RCC 7860 (cell line): ENCODE data around the gene BTBD6.

ENCODE experiments used
- DNase-seq: peaks from one replicate; pipeline ENCODE4 v3.0.0-alpha.2; 2015; ENCODE audit warnings: low spot score
- FAIRE-seq: peaks from 2 replicates; lab custom pipeline; 2012; peaks lifted over from hg19 to GRCh38; lab: Jason Lieb, UNC

The BTBD6 gene

DNA sequence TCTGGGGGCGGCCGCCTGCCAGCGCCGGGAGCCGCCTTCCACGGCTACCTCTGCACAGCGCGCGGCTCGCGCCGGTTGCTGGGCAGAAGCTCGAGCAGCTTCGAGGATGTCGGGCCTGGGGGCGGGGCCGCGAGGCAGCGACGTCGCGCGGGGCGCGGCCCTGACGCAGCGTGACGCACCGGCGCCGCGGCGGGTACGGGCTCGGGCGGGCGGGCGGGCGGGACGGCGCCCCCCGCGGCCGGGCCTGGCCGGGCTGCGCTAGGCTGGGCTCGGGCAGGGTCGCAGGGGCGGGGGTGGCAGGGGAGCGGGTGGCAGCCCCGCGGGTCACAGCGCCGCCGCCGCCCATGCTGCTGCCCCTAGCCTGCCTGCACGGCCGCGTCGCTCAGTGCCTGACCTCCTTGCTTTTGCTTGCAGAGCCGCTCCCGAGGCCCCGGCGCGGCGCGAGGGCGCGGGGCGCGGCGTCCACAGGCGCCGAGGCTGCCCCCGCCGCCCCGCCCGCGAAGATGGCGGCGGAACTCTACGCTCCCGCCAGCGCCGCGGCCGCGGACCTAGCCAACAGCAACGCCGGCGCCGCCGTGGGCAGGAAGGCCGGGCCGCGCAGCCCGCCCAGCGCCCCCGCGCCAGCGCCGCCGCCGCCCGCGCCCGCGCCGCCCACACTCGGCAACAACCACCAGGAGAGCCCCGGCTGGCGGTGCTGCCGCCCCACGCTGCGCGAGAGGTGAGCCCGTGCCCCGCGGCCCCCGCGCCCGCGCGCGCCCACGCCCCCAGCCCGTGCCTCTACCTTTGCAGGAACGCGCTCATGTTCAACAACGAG lies at the start of gene BTBD6:
Gene BTBD6 (plus strand): TSS at position 166 of the 814 bp plus-strand sequence. CDS start 179 bp downstream, at position 345.
- FAIRE-seq = no peak

DNA sequence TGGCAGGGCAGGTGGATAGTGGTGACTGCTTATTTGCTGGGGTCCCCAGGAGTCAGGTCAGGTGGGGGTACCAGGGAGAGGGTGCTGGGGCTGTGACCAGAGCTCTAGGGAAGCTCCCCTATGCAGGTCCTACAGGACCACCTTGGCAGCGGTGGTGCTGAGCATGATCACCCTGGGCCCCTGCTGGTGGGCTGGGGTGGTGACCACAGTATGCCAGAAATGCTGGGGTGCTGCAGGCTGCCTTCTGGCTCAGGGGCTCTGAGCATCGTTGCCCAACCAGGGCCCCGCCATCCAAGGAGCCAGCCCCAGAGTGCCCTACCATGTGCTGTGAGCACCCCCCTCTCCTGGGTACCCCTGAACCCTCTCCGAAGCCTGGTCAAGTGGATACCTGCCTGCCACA lies 49.7 kb upstream of the BTBD6 start:
- no peak for DNase-seq
- FAIRE-seq = no peak

More for the DNA sequence above, at the start of gene BTBD6:
- DNase-seq = peak; percentile 28

DNA sequence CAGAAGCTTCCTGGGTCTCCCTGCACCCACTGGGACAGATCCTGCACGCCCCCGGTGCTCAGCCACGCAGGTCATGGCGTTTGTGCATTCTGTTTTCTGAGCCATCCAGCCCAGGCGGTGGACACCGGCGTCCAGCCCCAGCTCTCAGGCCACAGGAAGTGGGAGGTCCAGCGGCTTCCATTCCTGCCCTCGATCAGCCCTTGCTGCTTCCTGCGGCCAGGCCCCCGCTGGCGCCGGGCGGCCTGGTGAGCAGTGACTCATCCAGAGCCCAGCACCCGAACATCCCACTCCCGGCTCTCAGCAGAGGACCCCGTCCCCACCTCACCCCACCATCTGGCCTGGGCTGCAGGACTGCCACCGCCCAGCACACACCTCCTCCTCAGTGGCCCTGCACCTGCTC lies 49.2 kb upstream of the BTBD6 start:
- peak; percentile 5 for DNase-seq
- FAIRE-seq = no peak

DNA sequence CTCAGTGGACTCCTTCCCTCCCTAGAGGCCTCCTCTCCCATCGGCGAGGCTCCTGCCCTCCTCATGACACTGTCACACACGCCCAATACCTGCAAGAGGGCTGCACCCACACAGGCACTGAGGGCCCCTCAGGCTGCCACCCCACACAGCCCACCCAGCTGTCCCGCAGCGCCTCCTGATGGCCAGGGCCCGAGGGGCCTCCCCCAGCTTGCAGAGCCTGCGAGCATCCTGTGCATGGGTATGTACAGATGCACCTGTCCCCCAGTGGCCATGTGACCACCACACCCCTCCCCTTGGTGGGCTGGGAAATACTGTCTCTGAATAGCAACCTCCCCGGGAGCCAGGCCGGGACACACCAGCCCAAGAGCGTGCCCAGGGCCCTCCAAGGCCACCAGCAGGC lies 48.3 kb upstream of the BTBD6 start:
- FAIRE-seq = no peak
- DNase-seq = no peak

DNA sequence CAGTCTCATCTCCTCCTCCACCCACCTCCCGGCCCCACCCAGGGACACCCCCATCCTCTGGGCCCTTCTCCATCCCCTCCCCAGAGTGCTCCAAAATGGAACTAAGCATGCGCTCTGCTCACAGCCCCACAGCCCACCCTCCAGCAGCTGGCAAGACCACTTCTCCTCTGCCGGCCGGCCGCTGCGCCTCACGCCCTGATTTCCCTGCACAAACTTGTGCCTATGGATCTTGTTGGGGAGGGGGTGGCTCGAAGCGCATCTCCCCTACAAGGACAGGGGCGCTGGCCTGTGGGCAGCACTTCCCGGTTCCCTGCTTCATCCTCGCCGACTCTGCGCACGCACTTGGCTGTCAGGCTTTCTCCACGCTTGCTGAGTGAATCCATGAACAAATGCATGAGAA lies 47.7 kb upstream of the BTBD6 start:
- FAIRE-seq (no peak), DNase-seq (no peak)

DNA sequence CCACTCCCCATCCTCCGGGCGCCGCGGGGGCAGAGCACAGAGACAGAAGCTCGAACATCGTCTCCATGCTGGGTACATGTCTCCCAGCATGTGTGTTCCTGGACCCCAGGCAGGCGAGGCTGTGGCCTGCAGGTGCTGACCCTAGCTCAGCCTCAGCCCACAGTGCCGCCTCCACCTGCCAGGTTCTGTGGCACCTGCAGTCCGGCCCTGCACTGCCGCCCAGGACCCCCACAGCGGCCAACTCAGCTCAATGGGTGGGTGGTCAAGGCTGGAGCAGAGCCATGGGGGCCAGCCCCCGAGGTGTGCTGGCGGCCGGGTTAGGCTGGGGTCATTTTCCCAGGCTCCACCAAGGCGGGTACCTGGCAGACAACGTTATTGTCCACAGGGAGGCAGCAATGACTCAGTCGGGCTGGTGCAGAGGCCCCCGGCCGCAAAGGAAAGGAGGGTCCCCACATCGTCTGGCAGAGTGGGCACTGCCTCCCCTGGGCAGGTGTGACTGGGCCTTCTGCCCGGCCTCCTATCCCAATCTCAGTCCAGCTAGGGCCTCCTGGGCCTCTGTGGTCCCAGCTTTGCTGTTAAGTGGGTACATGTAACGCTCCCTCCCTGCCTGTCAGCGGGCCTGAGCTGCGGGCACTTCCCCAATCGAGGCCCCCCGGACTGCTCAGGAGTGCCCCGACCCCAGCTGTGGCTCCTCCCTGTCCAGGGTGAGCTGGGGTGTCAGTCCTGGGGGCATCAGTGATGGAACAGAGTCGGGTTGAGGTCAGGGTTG lies 47.0 kb upstream of the BTBD6 start:
- no peak for FAIRE-seq
- no peak for DNase-seq

DNA sequence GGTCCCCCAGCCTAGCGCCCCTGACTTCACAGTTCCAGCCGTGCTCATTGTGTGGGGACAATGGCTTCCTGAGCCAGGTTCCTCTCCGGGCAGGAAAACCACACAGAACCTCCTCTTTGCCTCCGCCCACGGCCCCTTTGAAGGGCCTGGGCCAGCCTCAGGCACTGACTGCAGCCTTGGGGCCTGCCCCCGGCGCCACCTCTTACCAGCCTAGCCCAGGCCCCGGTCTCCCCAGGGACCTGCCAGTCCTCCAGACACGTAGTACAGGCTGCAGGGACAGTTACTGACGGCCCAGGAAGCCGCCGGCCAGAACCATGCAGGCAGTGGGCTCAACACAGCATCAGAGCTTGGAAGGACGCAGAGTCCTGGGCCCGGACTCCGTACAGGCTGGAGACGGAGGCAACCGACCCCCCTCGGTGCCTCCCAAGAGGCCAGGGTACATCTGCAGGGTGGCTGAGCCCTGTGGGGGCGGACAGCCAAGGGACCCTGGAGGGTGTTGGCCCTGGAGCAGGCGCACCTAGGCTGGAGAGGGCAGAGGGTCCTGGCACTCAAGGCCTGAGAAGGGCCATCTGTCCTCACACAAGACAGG lies 46.3 kb upstream of the BTBD6 start:
- no peak for DNase-seq
- FAIRE-seq = no peak

DNA sequence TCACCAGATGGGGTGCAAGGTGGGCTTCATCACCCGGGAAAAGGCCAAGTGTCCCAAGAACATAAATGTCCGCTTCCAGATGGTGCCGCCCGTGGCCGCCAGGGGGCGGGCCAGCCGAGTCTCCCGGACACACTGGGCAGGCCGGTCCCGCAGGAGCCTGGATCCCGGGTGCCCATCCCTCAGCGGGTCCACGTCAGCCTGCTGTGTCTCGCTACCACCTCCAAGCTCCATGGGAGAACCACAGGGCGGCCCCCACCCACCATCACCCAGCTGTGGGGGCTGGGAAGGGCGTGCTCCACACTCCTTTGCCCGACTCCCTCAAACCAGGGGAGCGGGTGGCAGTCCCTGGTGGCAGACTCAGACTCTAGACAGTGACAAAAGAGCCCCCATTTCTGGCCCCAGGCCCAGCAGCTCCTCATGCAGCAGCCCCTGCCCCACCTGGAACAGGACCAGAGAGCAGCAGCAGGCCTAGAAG lies 45.2 kb upstream of the BTBD6 start:
- DNase-seq (peak; percentile 11), FAIRE-seq (no peak)

DNA sequence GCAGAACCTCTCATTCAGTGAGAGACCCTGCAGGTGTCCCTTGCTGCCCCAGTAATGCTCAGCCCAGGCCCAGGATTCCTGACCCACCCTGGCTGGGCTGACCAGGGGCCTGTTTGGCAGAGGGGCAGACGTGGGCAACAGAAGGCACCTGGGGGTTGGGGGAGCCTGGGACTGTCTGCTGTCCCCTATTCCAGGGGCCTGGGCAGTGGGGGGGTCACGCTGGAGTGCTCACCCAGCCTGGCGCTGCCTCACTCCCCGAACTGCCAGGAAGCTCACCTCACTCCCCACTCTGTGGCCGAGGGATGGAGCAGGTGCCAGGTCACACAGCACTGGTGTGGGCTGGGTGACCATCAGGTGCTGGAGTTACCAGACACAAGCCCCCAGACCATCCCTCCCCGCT lies 44.6 kb upstream of the BTBD6 start:
- DNase-seq = no peak
- no peak for FAIRE-seq

DNA sequence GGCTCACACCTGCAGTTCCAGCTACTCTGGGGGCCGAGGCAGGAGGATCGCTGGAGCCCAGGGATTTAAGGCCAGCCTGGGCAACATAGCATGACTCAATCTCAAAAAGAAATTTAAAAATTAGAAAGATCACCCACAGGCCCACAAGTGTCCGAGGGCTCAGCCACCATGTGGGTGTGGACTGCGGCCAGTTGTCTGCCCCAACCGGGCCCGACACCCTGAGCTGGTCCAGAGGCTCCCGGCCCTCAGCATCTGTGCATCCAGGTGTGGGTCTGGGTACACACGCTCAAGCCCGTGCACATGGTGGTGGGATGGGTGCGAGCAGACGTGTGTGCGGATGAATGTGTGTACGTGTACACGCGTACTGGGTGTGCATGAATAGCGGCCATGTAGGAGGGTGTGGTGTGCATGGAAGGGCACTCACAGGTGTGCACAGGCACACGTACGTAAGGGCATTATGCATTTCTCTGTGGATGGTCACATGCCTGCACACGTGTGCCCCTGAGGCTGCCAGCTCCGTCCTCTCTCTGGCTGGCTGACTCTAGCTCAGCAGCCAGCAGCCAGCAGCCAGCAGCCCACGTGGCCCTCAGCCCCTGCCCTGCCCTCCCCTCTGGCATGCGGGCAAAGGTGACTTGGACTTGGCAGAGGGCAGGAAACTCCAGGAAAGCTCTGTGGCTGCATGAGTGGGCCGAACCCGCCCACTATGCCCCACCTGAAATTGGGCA lies 44.0 kb upstream of the BTBD6 start:
- peak; percentile 57 for DNase-seq
- FAIRE-seq = no peak

DNA sequence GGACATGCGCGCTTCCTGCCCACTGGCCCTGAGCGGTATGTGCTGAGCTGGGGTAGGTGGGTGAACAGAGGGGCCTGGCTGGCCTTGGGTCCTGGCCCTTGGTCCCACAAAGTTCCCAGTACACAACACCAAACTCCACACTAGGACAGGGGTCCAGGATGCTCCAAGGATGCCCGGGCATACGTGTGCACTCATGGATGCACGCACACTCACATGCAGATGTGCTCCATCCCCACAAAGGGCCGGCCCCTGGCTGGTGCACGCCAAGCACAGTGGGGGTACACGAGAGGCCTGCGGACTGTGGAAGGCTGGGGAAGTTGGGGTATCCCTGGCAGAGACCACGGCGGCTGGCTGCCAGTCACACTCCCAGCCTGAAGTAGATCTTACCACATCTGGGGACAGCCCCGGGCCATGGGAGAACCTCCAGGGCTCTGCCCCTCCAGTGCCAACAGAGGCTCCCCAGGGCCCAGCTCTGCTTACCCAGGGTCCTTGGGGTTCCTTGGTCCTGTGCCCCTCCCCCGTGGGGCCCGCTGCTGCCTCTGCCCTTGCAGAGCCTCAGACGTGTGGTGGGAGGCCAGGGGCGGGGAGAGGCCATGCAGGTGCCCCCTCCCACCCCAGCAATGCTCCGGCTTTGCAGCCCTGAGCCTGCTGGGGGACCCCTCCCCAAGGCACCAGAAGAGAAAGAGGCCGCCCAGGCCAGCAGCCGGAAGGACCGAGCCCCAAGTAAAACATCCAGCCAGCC lies 43.2 kb upstream of the BTBD6 start:
- FAIRE-seq = no peak
- no peak for DNase-seq

DNA sequence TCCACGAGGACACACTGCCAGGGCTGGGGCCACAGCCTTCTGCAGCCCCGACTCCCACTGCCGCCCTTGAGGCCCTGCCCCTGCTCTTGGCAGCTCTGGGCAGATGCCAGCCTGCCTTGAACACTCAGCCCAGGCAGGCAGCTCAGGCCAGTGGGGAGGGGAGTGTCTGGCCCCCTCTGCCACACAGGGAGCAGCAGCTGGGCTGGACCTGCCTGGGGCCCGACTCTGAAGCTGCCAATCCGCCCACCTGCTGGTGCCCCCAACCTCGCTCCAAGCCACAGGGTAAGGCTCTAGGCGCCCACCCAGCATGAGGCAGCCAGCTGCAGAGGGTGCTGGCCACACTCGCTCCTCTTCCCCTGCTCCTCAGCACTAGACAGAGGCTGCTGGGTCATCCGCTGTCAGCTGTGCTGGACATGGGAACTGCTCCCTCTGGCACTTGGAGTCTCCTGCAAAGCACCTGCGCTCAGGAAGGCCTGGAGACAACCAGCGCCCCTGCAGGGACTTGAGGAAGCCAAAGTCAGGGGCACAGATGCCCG lies 42.6 kb upstream of the BTBD6 start:
- FAIRE-seq (no peak), DNase-seq (no peak)

DNA sequence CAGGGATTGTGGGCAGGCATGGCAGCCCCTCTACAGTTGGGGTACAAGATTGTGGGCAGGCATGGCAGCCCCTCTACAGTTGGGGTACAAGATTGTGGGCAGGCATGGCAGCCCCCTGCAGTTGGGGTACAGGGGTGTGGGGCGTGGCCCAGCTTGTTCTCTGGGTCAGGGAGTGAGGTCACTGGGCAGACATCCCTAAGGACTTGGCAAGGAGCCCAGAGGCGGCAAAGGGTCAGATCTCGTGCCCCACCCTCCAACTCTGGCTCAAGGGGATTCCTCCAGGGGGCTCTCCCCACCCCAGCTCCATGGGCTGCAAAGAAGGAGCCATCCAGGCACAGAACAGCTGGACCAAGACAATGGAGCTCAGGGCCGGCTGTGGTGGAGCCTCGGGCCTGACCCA lies 41.5 kb upstream of the BTBD6 start:
- no peak for FAIRE-seq
- DNase-seq = no peak

DNA sequence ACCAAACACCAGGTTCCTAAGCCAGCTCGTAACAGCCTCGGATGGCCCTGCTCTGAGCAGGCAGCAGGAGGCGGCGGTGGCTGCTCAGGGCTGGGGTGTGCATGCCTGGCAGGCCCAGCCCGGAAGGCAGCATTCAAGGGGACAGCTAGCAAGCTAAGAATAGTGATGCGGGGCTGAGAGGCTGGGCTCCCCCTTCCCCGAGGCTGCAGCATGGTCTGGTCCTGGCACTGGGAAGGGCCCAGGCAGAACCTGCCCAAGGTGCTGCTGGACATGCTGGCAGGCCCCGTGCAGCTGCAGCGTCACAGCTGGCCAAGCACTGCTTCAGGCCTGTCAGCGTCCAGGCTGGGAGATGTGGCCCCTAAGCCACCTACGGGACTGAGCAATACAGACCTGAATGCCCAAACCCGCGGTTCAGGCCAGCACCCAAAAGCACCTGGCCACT lies 40.9 kb upstream of the BTBD6 start:
- no peak for DNase-seq
- FAIRE-seq = no peak

DNA sequence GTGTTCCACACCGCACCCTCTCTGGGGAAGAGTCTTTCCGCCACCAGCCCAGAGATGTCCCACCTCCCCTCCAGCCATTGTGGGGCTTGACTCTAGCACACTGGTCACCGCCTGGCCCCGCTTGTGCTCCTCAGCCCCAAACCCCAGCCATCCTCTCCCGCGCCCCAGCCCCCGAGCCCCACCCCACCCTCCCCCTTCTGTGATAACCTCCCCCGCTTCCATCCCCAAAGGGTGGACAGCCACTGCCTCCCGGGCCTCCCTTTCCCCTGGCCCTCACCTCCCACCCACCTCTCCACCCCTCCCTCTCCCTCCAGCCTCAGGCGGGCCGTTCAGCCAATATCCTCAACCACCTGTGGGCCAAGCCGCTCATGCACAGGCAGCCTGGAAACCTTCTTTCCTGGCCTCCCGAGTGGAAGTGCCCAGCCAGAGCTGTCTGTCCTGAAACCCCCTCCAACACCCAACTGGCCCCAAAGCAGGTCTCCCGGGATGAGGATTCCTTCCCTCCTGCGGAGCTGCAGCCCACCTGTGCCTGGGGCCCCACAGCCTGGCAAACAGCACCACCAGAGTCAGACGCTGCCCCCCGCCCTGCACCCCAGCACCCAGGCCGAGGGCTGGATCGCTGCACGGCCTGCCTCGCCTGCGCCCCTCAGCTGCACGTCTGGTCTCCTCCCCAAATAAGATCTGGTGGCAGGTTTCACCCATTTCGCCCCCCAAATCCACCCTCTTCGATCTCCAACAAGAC lies 40.2 kb upstream of the BTBD6 start:
- no peak for FAIRE-seq
- no peak for DNase-seq

DNA sequence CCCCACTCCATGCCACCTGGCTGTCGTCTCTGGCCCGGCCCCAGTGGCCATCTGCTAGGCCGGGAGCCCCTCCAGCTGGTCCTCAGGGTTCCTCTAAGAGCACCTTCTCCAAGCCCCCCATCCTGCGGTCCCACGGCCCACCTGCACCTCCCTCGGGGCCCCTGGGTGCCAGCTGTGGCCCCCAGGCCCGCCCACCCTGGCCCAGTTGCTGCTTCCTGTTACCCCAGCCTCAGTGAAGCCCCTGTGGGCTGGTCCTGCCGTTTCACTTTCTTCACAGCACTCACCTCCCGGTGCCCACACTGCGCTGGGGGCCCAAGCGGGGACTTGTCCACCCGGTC lies 39.6 kb upstream of the BTBD6 start:
- FAIRE-seq (no peak), DNase-seq (no peak)

DNA sequence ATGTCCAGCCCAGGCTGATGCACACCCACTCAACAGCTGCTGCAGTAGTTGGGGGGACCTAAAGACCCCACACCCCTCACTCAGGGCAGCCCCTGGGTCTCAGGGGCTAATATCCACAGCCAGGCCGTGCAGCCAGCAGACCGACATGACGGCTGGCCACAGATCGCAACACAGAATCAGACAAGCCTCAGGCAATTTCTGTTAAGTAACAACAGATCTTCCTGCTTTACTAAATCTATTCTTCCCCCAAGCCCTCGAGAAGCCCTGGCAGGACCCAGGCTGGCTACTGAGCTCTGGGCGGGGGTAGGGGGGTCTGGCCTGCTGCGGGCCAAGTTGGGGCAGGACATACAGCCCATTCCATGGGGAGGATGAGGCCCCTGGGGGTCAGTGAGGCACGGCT lies 39.2 kb upstream of the BTBD6 start:
- no peak for DNase-seq

DNA sequence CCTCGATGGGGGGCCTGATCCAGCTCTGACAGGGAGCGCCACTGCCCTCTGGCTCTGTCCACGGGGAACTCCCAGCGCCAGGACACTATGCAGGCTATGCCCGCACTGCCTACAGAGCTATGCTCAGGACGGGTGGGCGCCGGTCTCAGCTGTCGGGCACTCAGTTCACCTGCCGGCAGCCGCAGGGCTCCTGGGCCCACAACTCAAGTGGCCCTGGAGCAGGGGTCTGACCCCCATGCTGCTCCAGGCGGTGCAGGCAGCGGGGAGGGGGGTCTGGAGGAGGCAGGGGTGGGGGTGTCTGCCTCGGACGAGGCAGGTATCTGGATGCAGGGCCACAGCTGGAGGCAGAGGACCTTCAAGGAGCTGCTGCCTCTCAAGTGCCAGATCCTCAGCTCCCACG lies 38.7 kb upstream of the BTBD6 start:
- no peak for DNase-seq
- no peak for FAIRE-seq

More for the DNA sequence above, 39.2 kb upstream of the BTBD6 start:
- FAIRE-seq = no peak

DNA sequence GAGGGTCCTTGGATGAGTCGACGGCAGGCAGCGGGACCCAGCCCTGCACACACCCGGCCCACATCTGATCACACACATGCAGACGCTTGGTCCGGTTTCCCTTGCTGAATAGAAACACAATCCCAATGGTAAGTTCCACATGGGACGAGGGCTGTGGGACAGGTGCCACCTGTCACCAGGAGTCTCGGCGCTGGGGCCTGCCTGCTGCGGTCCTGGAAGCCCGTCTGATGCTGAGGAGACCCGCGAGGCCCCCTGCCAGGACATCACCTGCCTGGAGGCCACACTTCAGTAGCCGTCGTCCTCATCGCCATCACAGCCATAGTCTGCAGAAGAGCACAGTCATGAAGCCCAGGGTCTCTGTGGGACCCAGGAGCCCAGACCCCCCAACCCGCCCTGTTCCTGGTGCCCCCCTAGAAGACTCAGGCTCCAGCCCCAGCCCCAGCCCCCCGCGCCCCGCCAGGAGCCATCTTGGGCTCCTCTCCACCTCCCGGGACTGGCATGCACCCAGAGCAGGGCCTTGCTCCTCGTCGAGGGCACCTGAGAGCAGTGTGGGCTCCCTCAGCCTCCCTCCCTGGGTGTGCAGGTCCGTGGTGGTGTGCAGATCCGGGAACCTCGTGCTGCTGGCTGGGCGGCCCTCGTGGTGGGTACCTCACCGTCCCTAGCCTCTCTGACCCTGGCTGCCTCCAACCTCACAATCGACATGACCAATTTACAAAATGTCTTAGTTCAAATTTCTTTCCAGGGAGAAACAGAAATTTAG lies 37.9 kb upstream of the BTBD6 start:
- FAIRE-seq (no peak), DNase-seq (no peak)
